CD4-positive, alpha-beta memory T cell (primary cell): ENCODE measurements around the gene GRID1. TPM values are rescaled to one million over a fixed set of nuclear protein-coding genes. Genes with fewer than 3 reads are reported as not detected.
A peak's percentile ranks its signal among the peaks of the same experiment; 100 is the strongest.

Experiments used
- CTCF ChIA-PET: fragments of 350-600 bp; sonication (Branson Sonifier 250); formaldehyde crosslinking; loops from one replicate; lab custom pipeline; 2021; ENCODE audit warnings: inconsistent platforms; ENCODE audit not compliant: partially characterized antibody; lab: Charles Lee
- POLR2A ChIA-PET: fragments of 350-600 bp; sonication (Branson Sonifier 250); formaldehyde crosslinking; loops from one replicate; lab custom pipeline; 2021; ENCODE audit not compliant: partially characterized antibody; lab: Charles Lee
- DNase-seq, 5 donors: peaks; one replicate each; pipeline versions ENCODE4 v3.0.0 to v3.0.0-alpha.2; 2020 to 2022; ENCODE audit warnings: mixed read lengths in 1 of 5
- H3K27ac ChIP-seq: one replicate; pipeline ENCODE4 v1.7.0; 2013; ENCODE audit warnings: low read depth, low read length
- H3K27me3 ChIP-seq: 2 replicates; pipeline ENCODE4 v1.7.0; 2013; ENCODE audit warnings: mild to moderate bottlenecking, low read length, moderate library complexity; ENCODE audit not compliant: insufficient read depth
- H3K36me3 ChIP-seq: 2 replicates; pipeline ENCODE4 v1.7.0; 2013; ENCODE audit warnings: mild to moderate bottlenecking, low read length, moderate library complexity; ENCODE audit not compliant: insufficient read depth
- H3K4me1 ChIP-seq: 2 replicates; pipeline ENCODE4 v1.7.0; 2013; ENCODE audit warnings: mild to moderate bottlenecking, low read length, moderate library complexity; ENCODE audit not compliant: insufficient read depth
- H3K4me3 ChIP-seq, 2 donors: one replicate each; pipeline ENCODE4 v1.7.0; 2013; ENCODE audit warnings: low read length in 2 of 2, mild to moderate bottlenecking in 1 of 2
- H3K9me3 ChIP-seq, 2 donors: one replicate each; pipeline ENCODE4 v1.7.0; 2013; ENCODE audit warnings: low read length in 2 of 2, control low read depth in 1 of 2; ENCODE audit not compliant: control insufficient read depth in 1 of 2
- H3K27ac Mint-ChIP-seq, 7 donors: one replicate each; pipeline ENCODE4 v1.8.0; 2020 to 2021; ENCODE audit warnings: mixed read lengths in 7 of 7, mild to moderate bottlenecking in 6 of 7, inconsistent platforms in 3 of 7, moderate library complexity in 3 of 7
- H3K27me3 Mint-ChIP-seq, 2 donors: one replicate each; pipeline ENCODE4 v1.8.0; 2020 to 2021; ENCODE audit warnings: mixed read lengths in 2 of 2
- H3K36me3 Mint-ChIP-seq, 2 donors: one replicate each; pipeline ENCODE4 v1.8.0; 2020 to 2021; ENCODE audit warnings: mixed read lengths in 2 of 2, inconsistent platforms in 1 of 2, mild to moderate bottlenecking in 1 of 2
- H3K4me1 Mint-ChIP-seq, 4 donors: one replicate each; pipeline ENCODE4 v1.8.0; 2020 to 2021; ENCODE audit warnings: mixed read lengths in 4 of 4, mild to moderate bottlenecking in 1 of 4
- H3K4me3 Mint-ChIP-seq, 8 donors: one replicate each; pipeline ENCODE4 v1.8.0; 2020 to 2021; ENCODE audit warnings: mixed read lengths in 8 of 8, mild to moderate bottlenecking in 7 of 8, moderate library complexity in 6 of 8, inconsistent platforms in 3 of 8
- H3K9me3 Mint-ChIP-seq, 8 donors: one replicate each; pipeline ENCODE4 v1.8.0; 2020 to 2021; ENCODE audit warnings: mixed read lengths in 8 of 8, mild to moderate bottlenecking in 5 of 8, inconsistent platforms in 3 of 8, moderate library complexity in 1 of 8
- intact Hi-C: fragments of 100-400 bp; cut with micrococcal nuclease; formaldehyde crosslinking; loops from one replicate; pipeline ENCODE4 v1.15.1; 2023
- polyA plus RNA-seq, 2 donors: library from polyadenylated mRNA; unstranded; fragments of 300-500 nt; fragmentation: Illumina TruSeq; gene quantifications; one replicate each; pipeline ENCODE4 v1.2.3, GENCODE V29; 2021
- total RNA-seq, 2 experiments: library from RNA; stranded (reverse); gene quantifications; one replicate each; pipeline ENCODE4 v1.2.3, GENCODE V29; 2021

Gene GRID1
- total and polyA plus RNA-seq, 4 experiments from 2014 or later = not detected

GRCh38 chr10:86053675-86054074 is 312.9 kb downstream of the GRID1 start:
- peaks cover 4% of the 10 kb centered on the region in 2 donors for H3K27me3 Mint-ChIP-seq
- Histone ChIP-seq H3K27me3 (no peaks in the 10 kb centered on the region), H3K27ac (no peak overlapping the region), H3K9me3 (no peaks in the 10 kb centered on the region), H3K4me1 (no peaks in the 10 kb centered on the region), H3K4me3 (no peak overlapping the region), H3K36me3 (no peaks in the 10 kb centered on the region)
- ChIA-PET CTCF (no interaction called here), POLR2A (no interaction called here)
- intact Hi-C loops = no loop called here
- DNase-seq = no peak
- no peak overlapping the region for H3K4me3 Mint-ChIP-seq
- H3K36me3 Mint-ChIP-seq = peaks cover 0 to 2% of the 10 kb centered on the region in 2 donors
- H3K9me3 Mint-ChIP-seq = peaks cover 0 to 1% (median 0%) of the 10 kb centered on the region in 8 donors
- no peaks in the 10 kb centered on the region for H3K4me1 Mint-ChIP-seq
- no peak overlapping the region for H3K27ac Mint-ChIP-seq

DNA sequence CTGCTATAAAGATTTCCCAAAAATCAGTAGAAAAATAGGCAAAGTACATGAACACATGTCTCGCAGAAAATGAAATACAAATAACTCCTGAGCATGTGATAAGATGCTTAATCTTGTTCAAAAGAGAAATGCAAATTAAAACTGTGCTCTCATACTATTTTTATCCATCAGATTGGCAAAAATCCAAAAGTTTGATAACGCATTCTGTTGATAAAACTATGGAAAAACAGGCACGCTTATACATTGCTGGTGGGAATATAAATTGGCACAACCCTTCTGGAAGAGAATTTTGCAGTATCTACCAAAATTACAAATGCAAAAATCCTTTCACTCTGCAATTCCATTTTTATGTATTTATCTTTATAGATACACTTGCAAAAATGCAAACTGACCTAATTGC is 315.0 kb downstream of the GRID1 start:
- peaks cover 0 to 1% (median 0%) of the 10 kb centered on the region in 8 donors for H3K9me3 Mint-ChIP-seq
- Histone ChIP-seq H3K36me3 (no peaks in the 10 kb centered on the region), H3K4me1 (peaks cover 20% of the 10 kb centered on the region), H3K9me3 (no peaks in the 10 kb centered on the region), H3K4me3 (no peak overlapping the region), H3K27me3 (no peaks in the 10 kb centered on the region), H3K27ac (no peak overlapping the region)
- DNase-seq = no peak
- no peak overlapping the region for H3K27ac Mint-ChIP-seq
- POLR2A ChIA-PET = no interaction called here
- CTCF ChIA-PET = no interaction called here
- intact Hi-C loops = no loop called here
- H3K4me3 Mint-ChIP-seq = no peak overlapping the region
- peaks cover 0 to 2% of the 10 kb centered on the region in 2 donors for H3K27me3 Mint-ChIP-seq
- H3K4me1 Mint-ChIP-seq = peaks cover 11 to 19% (median 16%) of the 10 kb centered on the region in 4 donors
- peaks cover 0 to 2% of the 10 kb centered on the region in 2 donors for H3K36me3 Mint-ChIP-seq

DNA sequence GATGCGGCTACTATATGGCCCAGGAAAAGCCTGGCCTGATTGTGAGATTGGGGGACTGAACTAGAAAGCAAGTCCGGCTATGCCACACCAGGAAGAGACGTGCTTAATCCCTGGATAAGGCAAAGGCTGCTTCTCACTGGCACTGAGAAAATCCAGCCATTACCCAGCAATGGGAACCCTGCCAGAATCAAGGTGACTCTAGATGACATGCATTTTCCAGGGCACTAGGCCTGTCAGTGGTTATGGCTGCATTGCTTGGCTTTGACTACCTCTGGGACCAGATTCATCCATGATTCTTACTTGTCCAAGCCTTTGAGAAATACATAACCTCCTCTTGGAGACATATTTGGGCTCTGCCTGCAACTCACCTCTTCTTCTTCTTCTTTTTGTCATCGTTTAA is 317.2 kb downstream of the GRID1 start:
- DNase-seq = no peak
- H3K4me1 Mint-ChIP-seq = peaks cover 15 to 29% (median 21%) of the 10 kb centered on the region in 4 donors
- Histone ChIP-seq H3K27ac (no peak overlapping the region), H3K36me3 (no peaks in the 10 kb centered on the region), H3K9me3 (no peaks in the 10 kb centered on the region), H3K27me3 (no peaks in the 10 kb centered on the region), H3K4me3 (no peak overlapping the region), H3K4me1 (peaks cover 26% of the 10 kb centered on the region)
- peaks cover 0 to 2% of the 10 kb centered on the region in 2 donors for H3K27me3 Mint-ChIP-seq
- H3K36me3 Mint-ChIP-seq = no peaks in the 10 kb centered on the region
- intact Hi-C loops = no loop called here
- H3K4me3 Mint-ChIP-seq = no peak overlapping the region
- H3K9me3 Mint-ChIP-seq = peaks cover 0 to 1% (median 0%) of the 10 kb centered on the region in 8 donors
- no peak overlapping the region for H3K27ac Mint-ChIP-seq
- POLR2A ChIA-PET = no interaction called here
- CTCF ChIA-PET = no interaction called here

DNA sequence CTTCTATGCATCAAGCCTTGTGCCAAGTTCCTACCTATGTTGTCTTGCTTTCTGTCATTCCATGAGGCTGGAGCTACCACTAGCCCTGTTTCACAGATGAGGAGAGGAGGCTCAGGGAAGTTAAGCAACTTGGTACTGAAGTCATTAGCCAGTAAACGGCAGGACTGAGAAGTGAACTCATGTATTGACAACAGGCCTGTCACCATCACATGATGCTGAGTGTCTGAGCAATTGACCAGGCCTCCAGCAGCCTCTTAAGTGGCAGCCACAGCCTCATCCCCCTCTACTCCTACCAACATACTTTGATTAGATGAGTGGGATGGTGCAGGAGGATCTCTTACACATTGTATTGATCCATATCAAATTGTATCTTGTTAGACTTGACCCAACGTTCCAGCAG is 317.6 kb downstream of the GRID1 start:
- Mint-ChIP-seq H3K9me3 (peaks cover 0 to 1% (median 0%) of the 10 kb centered on the region in 8 donors), H3K4me3 (no peak overlapping the region), H3K27me3 (peaks cover 0 to 2% of the 10 kb centered on the region in 2 donors), H3K27ac (no peak overlapping the region), H3K4me1 (peaks cover 15 to 29% (median 21%) of the 10 kb centered on the region in 4 donors), H3K36me3 (no peaks in the 10 kb centered on the region)
- Histone ChIP-seq H3K9me3 (no peaks in the 10 kb centered on the region), H3K36me3 (no peaks in the 10 kb centered on the region), H3K4me3 (no peak overlapping the region), H3K27ac (no peak overlapping the region), H3K4me1 (peaks cover 26% of the 10 kb centered on the region), H3K27me3 (no peaks in the 10 kb centered on the region)
- ChIA-PET POLR2A (no interaction called here), CTCF (no interaction called here)
- DNase-seq = no peak
- intact Hi-C loops = no loop called here

DNA sequence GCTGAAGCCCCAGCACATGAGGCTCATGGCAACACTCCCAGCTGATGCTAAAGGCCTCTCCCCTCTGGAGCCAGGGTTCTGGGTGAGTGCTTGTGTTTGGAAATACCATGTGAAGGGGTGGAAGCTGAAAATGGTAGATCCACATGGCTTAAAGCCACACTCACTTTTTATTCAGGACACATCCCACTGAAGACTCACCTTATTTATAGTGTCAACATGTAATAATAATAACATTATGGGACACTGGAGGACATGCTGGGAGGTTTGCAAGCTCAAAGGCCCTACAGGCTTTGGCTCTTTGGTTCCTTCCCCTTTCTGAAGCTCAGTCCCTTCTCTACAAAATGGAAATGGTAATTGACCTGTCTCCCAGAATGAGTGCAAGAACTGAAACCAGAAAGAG is 318.0 kb downstream of the GRID1 start:
- Histone ChIP-seq H3K36me3 (no peaks in the 10 kb centered on the region), H3K27me3 (no peaks in the 10 kb centered on the region), H3K27ac (no peak overlapping the region), H3K4me1 (peaks cover 26% of the 10 kb centered on the region), H3K9me3 (no peaks in the 10 kb centered on the region), H3K4me3 (no peak overlapping the region)
- no peak for DNase-seq
- Mint-ChIP-seq H3K27me3 (peaks cover 0 to under 1% of the 10 kb centered on the region in 2 donors), H3K27ac (peak overlapping the region in 1 of 7 donors; percentile 42), H3K4me1 (peaks cover 15 to 29% (median 21%) of the 10 kb centered on the region in 4 donors), H3K36me3 (no peaks in the 10 kb centered on the region), H3K9me3 (peaks cover 0 to 1% (median 0%) of the 10 kb centered on the region in 8 donors), H3K4me3 (no peak overlapping the region)
- intact Hi-C loops = no loop called here
- ChIA-PET CTCF (no interaction called here), POLR2A (no interaction called here)

DNA sequence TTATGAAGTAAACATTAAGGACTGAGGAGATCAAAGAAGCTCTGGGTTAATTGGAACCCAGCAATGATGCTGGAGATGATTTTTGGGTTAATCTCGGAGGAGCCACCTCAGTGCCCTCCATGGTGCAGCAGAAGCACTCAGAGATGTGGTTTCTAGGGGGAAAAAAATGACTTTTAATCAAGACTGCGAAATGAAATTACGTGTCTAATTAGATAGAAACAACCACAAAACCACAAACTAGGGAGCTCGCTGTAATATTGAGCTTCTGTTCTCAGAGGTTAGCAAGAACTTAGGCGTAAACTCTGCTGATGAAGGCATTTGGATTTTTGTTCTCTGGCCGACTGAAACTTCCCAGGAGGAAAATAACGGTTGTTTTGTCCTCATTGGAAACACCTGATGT is 319.0 kb downstream of the GRID1 start:
- no peak overlapping the region for H3K27ac ChIP-seq
- peak overlapping the region in 3 of 7 donors; percentile 31 to 58 (median 56) for H3K27ac Mint-ChIP-seq
- H3K9me3 ChIP-seq = no peaks in the 10 kb centered on the region
- intact Hi-C loops = no loop called here
- no peak overlapping the region for H3K4me3 ChIP-seq
- peaks cover 0 to 1% (median 0%) of the 10 kb centered on the region in 8 donors for H3K9me3 Mint-ChIP-seq
- DNase-seq = peak in 4 of 5 donors; percentile 13 to 28 (median 24)
- H3K4me1 Mint-ChIP-seq = peaks cover 15 to 29% (median 21%) of the 10 kb centered on the region in 4 donors
- H3K36me3 ChIP-seq = no peaks in the 10 kb centered on the region
- H3K27me3 Mint-ChIP-seq = no peaks in the 10 kb centered on the region
- peaks cover 26% of the 10 kb centered on the region for H3K4me1 ChIP-seq
- peak overlapping the region in 6 of 8 donors; percentile 7 to 68 (median 56) for H3K4me3 Mint-ChIP-seq
- ChIA-PET CTCF (no interaction called here), POLR2A (no interaction called here)
- no peaks in the 10 kb centered on the region for H3K27me3 ChIP-seq
- no peaks in the 10 kb centered on the region for H3K36me3 Mint-ChIP-seq

DNA sequence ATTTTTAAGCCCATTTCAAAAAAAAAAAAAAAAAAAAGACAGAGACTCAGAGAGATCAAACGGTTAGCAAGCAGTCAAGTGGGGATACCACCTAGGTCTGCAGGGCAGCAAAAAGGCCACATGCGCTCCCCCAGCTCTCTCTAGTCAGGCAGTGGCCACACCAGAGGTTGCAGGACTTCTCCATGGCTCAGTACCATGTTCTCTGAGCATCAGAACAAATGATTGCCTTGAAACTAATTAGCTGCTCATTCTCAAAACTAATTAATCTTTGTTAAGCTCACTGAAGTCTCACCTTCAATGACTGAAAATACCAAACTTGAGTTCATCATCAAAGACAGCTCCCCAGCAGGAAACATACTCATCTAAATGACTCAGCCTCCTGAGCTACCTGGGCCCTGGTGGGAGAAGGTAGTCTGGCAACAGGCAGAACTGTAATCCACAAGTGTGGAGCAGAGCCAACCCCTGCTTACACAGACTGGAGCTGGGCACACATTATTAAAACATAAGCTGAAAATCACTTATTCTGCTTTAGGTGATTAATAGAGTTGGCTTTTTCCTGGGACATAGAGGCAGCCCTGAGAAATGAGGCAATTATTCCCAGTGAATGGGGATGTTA is 319.6 kb downstream of the GRID1 start:
- Histone ChIP-seq H3K9me3 (no peaks in the 10 kb centered on the region), H3K36me3 (no peaks in the 10 kb centered on the region), H3K27ac (no peak overlapping the region), H3K4me1 (peaks cover 27% of the 10 kb centered on the region), H3K4me3 (no peak overlapping the region), H3K27me3 (no peaks in the 10 kb centered on the region)
- peaks cover 0 to 1% (median 0%) of the 10 kb centered on the region in 8 donors for H3K9me3 Mint-ChIP-seq
- peaks cover 15 to 29% (median 21%) of the 10 kb centered on the region in 4 donors for H3K4me1 Mint-ChIP-seq
- peak overlapping the region in 5 of 8 donors; percentile 14 to 59 (median 55) for H3K4me3 Mint-ChIP-seq
- no peak for DNase-seq
- H3K27ac Mint-ChIP-seq = peak overlapping the region in 1 of 7 donors; percentile 55
- no peaks in the 10 kb centered on the region for H3K27me3 Mint-ChIP-seq
- intact Hi-C loops = no loop called here
- ChIA-PET CTCF (no interaction called here), POLR2A (no interaction called here)
- no peaks in the 10 kb centered on the region for H3K36me3 Mint-ChIP-seq
